Type B pancreatic cell (in vitro differentiated cells): ENCODE measurements around the gene CHD5. TPM values are rescaled to one million over a fixed set of nuclear protein-coding genes. Genes with fewer than 3 reads are reported as not detected.

Experiments
- DNase-seq: peaks from one replicate; pipeline ENCODE4 v3.0.0; 2021; ENCODE audit warnings: mixed read lengths; ENCODE audit not compliant: unreplicated experiment; ENCODE audit errors: extremely low spot score
- H3K27ac Mint-ChIP-seq: 2 replicates; pipeline ENCODE4 v1.8.0; 2021; ENCODE audit warnings: mild to moderate bottlenecking, mixed read lengths
- H3K27me3 Mint-ChIP-seq: 2 replicates; pipeline ENCODE4 v1.8.0; 2021; ENCODE audit warnings: mixed read lengths
- H3K36me3 Mint-ChIP-seq: 2 replicates; pipeline ENCODE4 v1.8.0; 2021; ENCODE audit warnings: mixed read lengths
- H3K4me1 Mint-ChIP-seq: one replicate; pipeline ENCODE4 v1.8.0; 2021; ENCODE audit warnings: mixed read lengths; ENCODE audit not compliant: unreplicated experiment
- H3K4me3 Mint-ChIP-seq: 2 replicates; pipeline ENCODE4 v1.8.0; 2021; ENCODE audit warnings: mild to moderate bottlenecking, mixed read lengths
- H3K9me3 Mint-ChIP-seq: 2 replicates; pipeline ENCODE4 v1.8.0; 2021; ENCODE audit warnings: mixed read lengths
- CTCF ChIP-seq: fragments of 200-600 bp; sonication (generic); conservative IDR thresholded peaks from 2 replicates; pipeline ENCODE4 v1.5.0; 2021; ENCODE audit warnings: antibody characterized with exemption, mild to moderate bottlenecking
- total RNA-seq: library from RNA; stranded (reverse); gene quantifications from 2 replicates; pipeline ENCODE4 v1.2.1, GENCODE V29; 2021; ENCODE audit warnings: low replicate concordance

Gene CHD5
- total RNA-seq, 1 donor from 2014 or later: 0.70 TPM

DNA sequence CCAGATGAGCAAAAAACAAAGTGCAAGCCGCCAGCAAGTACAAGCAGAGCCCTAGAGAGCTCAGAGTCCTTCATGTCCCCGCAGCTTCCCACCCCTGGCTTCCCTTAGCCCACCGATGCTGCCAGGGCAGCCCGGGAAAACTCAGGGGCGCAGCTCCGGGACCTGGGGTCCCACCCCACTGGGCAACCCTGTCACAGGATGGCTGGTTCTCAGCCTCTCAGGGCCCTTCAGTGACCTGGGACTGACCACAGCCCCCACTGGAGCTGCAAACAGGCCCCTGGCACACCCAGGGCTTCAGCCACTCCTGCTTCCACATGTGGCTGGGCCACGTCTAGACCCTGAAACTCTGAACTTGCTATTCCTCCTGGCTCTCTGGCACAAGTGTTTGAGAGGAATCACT lies 49.5 kb downstream of the CHD5 start:
- Mint-ChIP-seq H3K4me3 (no peak overlapping the region), H3K27me3 (peaks cover 16% of the 10 kb centered on the region), H3K4me1 (no peaks in the 10 kb centered on the region), H3K9me3 (peaks cover 10% of the 10 kb centered on the region), H3K36me3 (no peaks in the 10 kb centered on the region), H3K27ac (no peak overlapping the region)
- DNase-seq: no peak
- no peak for TF ChIP-seq CTCF

DNA sequence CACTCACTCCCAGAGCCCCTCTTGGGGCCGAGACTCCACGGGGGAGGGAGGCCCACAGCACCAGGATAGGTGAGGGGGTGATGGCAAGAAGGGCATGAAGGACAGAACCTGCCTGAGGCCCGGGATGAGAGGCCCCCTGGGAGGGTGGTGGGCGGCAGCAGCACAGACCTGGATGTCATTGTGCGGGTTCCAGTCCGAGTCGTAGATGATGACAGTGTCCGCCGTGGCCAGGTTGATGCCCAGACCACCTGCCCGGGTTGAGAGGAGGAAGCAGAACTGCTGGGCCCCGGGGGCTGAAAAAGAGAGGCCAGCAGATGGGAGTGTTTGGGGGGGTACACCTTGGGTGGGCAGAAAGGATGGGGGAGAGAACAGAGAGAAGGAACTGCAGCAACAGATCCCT lies 50.1 kb downstream of the CHD5 start:
- no peak overlapping the region for H3K4me3 Mint-ChIP-seq
- peaks cover 10% of the 10 kb centered on the region for H3K9me3 Mint-ChIP-seq
- TF ChIP-seq CTCF: no peak
- no peak for DNase-seq
- peaks cover 16% of the 10 kb centered on the region for H3K27me3 Mint-ChIP-seq
- H3K27ac Mint-ChIP-seq: no peak overlapping the region
- H3K36me3 Mint-ChIP-seq: no peaks in the 10 kb centered on the region
- H3K4me1 Mint-ChIP-seq: no peaks in the 10 kb centered on the region

- no peaks in the 10 kb centered on the region for H3K4me1 Mint-ChIP-seq
- peaks cover 10% of the 10 kb centered on the region for H3K9me3 Mint-ChIP-seq
- H3K4me3 Mint-ChIP-seq: no peak overlapping the region
- H3K27me3 Mint-ChIP-seq: peaks cover 16% of the 10 kb centered on the region
- no peak for TF ChIP-seq CTCF
- H3K36me3 Mint-ChIP-seq: no peaks in the 10 kb centered on the region
- DNase-seq: no peak
- no peak overlapping the region for H3K27ac Mint-ChIP-seq
Measured at GRCh38 chr1:6129313-6129712, 50.8 kb downstream of the CHD5 start.

DNA sequence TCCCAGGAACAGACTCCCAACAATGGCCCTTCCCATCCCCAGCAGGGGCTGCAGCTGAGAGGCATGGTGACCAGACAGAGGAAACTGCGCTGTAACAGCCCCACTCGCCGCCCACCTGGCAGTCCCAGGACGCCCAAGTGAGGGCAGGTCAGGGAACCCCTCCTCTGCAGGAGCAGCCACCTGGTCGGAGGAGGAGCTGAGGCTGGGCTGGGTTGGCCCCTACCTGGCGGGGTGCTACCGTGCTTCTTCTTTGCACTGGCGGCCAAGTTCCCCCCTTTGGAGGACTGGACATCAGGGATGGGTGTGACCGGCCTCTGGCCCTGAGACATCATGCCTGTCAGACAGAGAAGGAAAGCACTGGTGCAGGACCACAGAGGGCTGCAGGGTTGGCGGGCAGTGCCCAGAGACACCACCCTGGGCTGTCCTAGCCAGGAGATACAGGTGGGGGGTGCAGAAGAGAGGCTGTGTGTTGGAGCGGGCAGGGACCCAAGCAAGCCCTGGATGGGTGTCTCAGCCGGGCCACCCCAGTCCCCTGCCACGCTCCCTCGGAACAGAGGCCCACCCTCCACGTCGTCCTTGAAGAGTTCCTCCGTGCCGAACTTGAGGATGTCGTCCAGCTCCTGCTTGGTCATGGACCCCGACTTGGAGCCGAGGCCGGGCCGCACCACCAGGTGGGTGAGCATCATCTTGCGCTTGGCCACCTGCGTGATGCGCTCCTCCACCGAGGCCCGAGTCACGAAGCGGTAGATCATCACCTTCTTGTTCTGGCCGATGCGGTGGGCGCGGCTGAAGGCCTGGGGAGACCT lies 51.6 kb downstream of the CHD5 start:
- no peaks in the 10 kb centered on the region for H3K36me3 Mint-ChIP-seq
- H3K4me3 Mint-ChIP-seq: no peak overlapping the region
- no peaks in the 10 kb centered on the region for H3K4me1 Mint-ChIP-seq
- H3K9me3 Mint-ChIP-seq: peaks cover 10% of the 10 kb centered on the region
- TF ChIP-seq CTCF: no peak
- peaks cover 16% of the 10 kb centered on the region for H3K27me3 Mint-ChIP-seq
- no peak for DNase-seq
- H3K27ac Mint-ChIP-seq: no peak overlapping the region

- Mint-ChIP-seq H3K27me3 (peaks cover 15% of the 10 kb centered on the region), H3K9me3 (peaks cover 9% of the 10 kb centered on the region), H3K27ac (no peak overlapping the region), H3K4me1 (no peaks in the 10 kb centered on the region), H3K36me3 (no peaks in the 10 kb centered on the region), H3K4me3 (no peak overlapping the region)
- no peak for DNase-seq
- TF ChIP-seq CTCF: no peak
Measured at GRCh38 chr1:6127587-6128163, 52.4 kb downstream of the CHD5 start.
